T-helper 1 cell treated with Interleukin-12 subunit alpha and Interleukin-12 subunit beta and Interleukin-4 antibody, amounts not matched to agents 30 μg/mL and 1 μg/mL, for 36 hours (primary cell): ENCODE measurements around the gene STK11.
"Not testable (repeated sequence)": the region's sequence is repeated elsewhere in the genome, so short reads cannot be mapped to it uniquely, and the experiment has no call there.

Experiments
- H3K27ac Mint-ChIP-seq: one replicate; pipeline ENCODE4 v1.8.0; 2021; ENCODE audit warnings: mild to moderate bottlenecking, mixed read lengths
- H3K27me3 Mint-ChIP-seq: one replicate; pipeline ENCODE4 v1.8.0; 2021; ENCODE audit warnings: low read depth, mixed read lengths
- H3K36me3 Mint-ChIP-seq: one replicate; pipeline ENCODE4 v1.8.0; 2021; ENCODE audit warnings: low read depth, mixed read lengths
- H3K4me1 Mint-ChIP-seq: one replicate; pipeline ENCODE4 v1.8.0; 2021; ENCODE audit warnings: low read depth, mixed read lengths
- H3K4me3 Mint-ChIP-seq: one replicate; pipeline ENCODE4 v1.8.0; 2021; ENCODE audit warnings: mild to moderate bottlenecking, moderate library complexity, mixed read lengths
- H3K9me3 Mint-ChIP-seq: one replicate; pipeline ENCODE4 v1.8.0; 2021; ENCODE audit warnings: mixed read lengths

STK11 gene

GRCh38 chr19:1241417-1242095 lies 36.0 kb downstream of the STK11 start, which contains the start of gene ATP5F1D:
Gene ATP5F1D, plus strand, starts transcription at chr19:1241751. Its CDS starts 100 bp downstream, at chr19:1241851.
- Mint-ChIP-seq H3K4me1 (peaks cover 27% of the 10 kb centered on the region), H3K27me3 (peaks cover 21% of the 10 kb centered on the region), H3K9me3 (no peaks in the 10 kb centered on the region), H3K36me3 (peaks cover 2% of the 10 kb centered on the region), H3K4me3 (peak within 1 kb of the TSS; percentile 88), H3K27ac (peak within 1 kb of the TSS; percentile 87)

- peak overlapping the region; percentile 46 for H3K4me3 Mint-ChIP-seq
- peaks cover 21% of the 10 kb centered on the region for H3K4me1 Mint-ChIP-seq
- peak overlapping the region; percentile 71 for H3K27ac Mint-ChIP-seq
- H3K9me3 Mint-ChIP-seq = no peaks in the 10 kb centered on the region
- H3K27me3 Mint-ChIP-seq = peaks cover 11% of the 10 kb centered on the region
- H3K36me3 Mint-ChIP-seq = peaks cover 2% of the 10 kb centered on the region
Measured at GRCh38 chr19:1243768-1244692, 38.5 kb downstream of the STK11 start.

- H3K27ac Mint-ChIP-seq = peak overlapping the region; percentile 71
- peaks cover 18% of the 10 kb centered on the region for H3K4me1 Mint-ChIP-seq
- peaks cover 4% of the 10 kb centered on the region for H3K36me3 Mint-ChIP-seq
- H3K4me3 Mint-ChIP-seq = peak overlapping the region; percentile 46
- H3K27me3 Mint-ChIP-seq = peaks cover 4% of the 10 kb centered on the region
- no peaks in the 10 kb centered on the region for H3K9me3 Mint-ChIP-seq
Measured at GRCh38 chr19:1244693-1245451, 39.3 kb downstream of the STK11 start.

GRCh38 chr19:1245494-1246264 lies 40.1 kb downstream of the STK11 start:
- Mint-ChIP-seq H3K27ac (no peak overlapping the region), H3K4me3 (no peak overlapping the region), H3K27me3 (peaks cover 4% of the 10 kb centered on the region), H3K36me3 (peaks cover 4% of the 10 kb centered on the region), H3K9me3 (no peaks in the 10 kb centered on the region), H3K4me1 (peaks cover 18% of the 10 kb centered on the region)

GRCh38 chr19:1246265-1247087 lies 40.9 kb downstream of the STK11 start:
- not testable (repeated sequence) for H3K36me3 Mint-ChIP-seq, H3K27me3 Mint-ChIP-seq, H3K4me3 Mint-ChIP-seq, H3K9me3 Mint-ChIP-seq, H3K27ac Mint-ChIP-seq
- peaks cover 11% of the 10 kb centered on the region for H3K4me1 Mint-ChIP-seq

- Mint-ChIP-seq H3K4me3 (no peak overlapping the region), H3K27me3 (no peaks in the 10 kb centered on the region), H3K36me3 (peaks cover 12% of the 10 kb centered on the region), H3K9me3 (no peaks in the 10 kb centered on the region), H3K27ac (peak overlapping the region; percentile 45), H3K4me1 (peaks cover 10% of the 10 kb centered on the region)
Measured at GRCh38 chr19:1247748-1248138, 42.2 kb downstream of the STK11 start.

- no peaks in the 10 kb centered on the region for H3K27me3 Mint-ChIP-seq
- H3K4me3 Mint-ChIP-seq = peak within 1 kb of the TSS; percentile 77
- H3K36me3 Mint-ChIP-seq = peaks cover 14% of the 10 kb centered on the region
- H3K9me3 Mint-ChIP-seq = no peaks in the 10 kb centered on the region
- H3K27ac Mint-ChIP-seq = peak within 1 kb of the TSS; percentile 84
- peaks cover 7% of the 10 kb centered on the region for H3K4me1 Mint-ChIP-seq
Measured at GRCh38 chr19:1248139-1248785, 42.7 kb downstream of the STK11 start, which contains the start of gene MIDN. Gene MIDN, plus strand, starts transcription at chr19:1248583. Its CDS starts 1,714 bp downstream, at chr19:1250297.

GRCh38 chr19:1248786-1249297 lies 43.3 kb downstream of the STK11 start:
- peak overlapping the region; percentile 77 for H3K4me3 Mint-ChIP-seq
- H3K4me1 Mint-ChIP-seq = peaks cover 8% of the 10 kb centered on the region
- peak overlapping the region; percentile 84 for H3K27ac Mint-ChIP-seq
- no peaks in the 10 kb centered on the region for H3K27me3 Mint-ChIP-seq
- peaks cover 18% of the 10 kb centered on the region for H3K36me3 Mint-ChIP-seq
- no peaks in the 10 kb centered on the region for H3K9me3 Mint-ChIP-seq

GRCh38 chr19:1249298-1249989 lies 43.9 kb downstream of the STK11 start:
- no peaks in the 10 kb centered on the region for H3K9me3 Mint-ChIP-seq
- H3K4me3 Mint-ChIP-seq = peak overlapping the region; percentile 83
- H3K4me1 Mint-ChIP-seq = peaks cover 8% of the 10 kb centered on the region
- peaks cover 17% of the 10 kb centered on the region for H3K36me3 Mint-ChIP-seq
- no peaks in the 10 kb centered on the region for H3K27me3 Mint-ChIP-seq
- peak overlapping the region; percentile 77 for H3K27ac Mint-ChIP-seq

- Mint-ChIP-seq H3K4me1 (peaks cover 9% of the 10 kb centered on the region), H3K4me3 (peak overlapping the region; percentile 83), H3K36me3 (peaks cover 21% of the 10 kb centered on the region), H3K27ac (no peak overlapping the region), H3K27me3 (no peaks in the 10 kb centered on the region), H3K9me3 (no peaks in the 10 kb centered on the region)
Measured at GRCh38 chr19:1249990-1250436, 44.4 kb downstream of the STK11 start.

GRCh38 chr19:1250437-1251260 lies 45.1 kb downstream of the STK11 start:
- H3K4me1 Mint-ChIP-seq = peaks cover 9% of the 10 kb centered on the region
- no peaks in the 10 kb centered on the region for H3K9me3 Mint-ChIP-seq
- peak overlapping the region; percentile 92 for H3K27ac Mint-ChIP-seq
- no peaks in the 10 kb centered on the region for H3K27me3 Mint-ChIP-seq
- H3K4me3 Mint-ChIP-seq = peak overlapping the region; percentile 97
- H3K36me3 Mint-ChIP-seq = peaks cover 21% of the 10 kb centered on the region
